Right lobe of liver (tissue), 6 donors: Measurements from ENCODE around the gene SLC23A3. TPM values are rescaled to one million over a fixed set of nuclear protein-coding genes. Genes with fewer than 3 reads are reported as not detected.

Source experiments
- ATAC-seq, 4 donors: fragments of 200-7000 bp; cut with Tn5 transposase; one replicate each; pipeline ENCODE4 v1.9.1; 2020; ENCODE audit warnings: mild to moderate bottlenecking in 4 of 4, moderate library complexity in 4 of 4
- DNase-seq, 3 donors: peaks; one replicate each; pipeline ENCODE4 v3.0.0-alpha.2; 2020
- H3K27ac ChIP-seq, 3 donors: fragments of 200-600 bp; one replicate each; pipeline ENCODE4 v1.8.0; 2022
- H3K27me3 ChIP-seq, 2 donors: fragments of 200-600 bp; one replicate each; pipeline ENCODE4 v1.8.0; 2022
- H3K36me3 ChIP-seq, 4 donors: fragments of 200-600 bp; sonication (generic) in 1 of 4; one replicate each; pipeline versions ENCODE4 v1.5.1 to v1.8.0; 2017 to 2022; ENCODE audit warnings: control low read depth in 1 of 4
- H3K4me1 ChIP-seq, 4 donors: fragments of 200-600 bp; sonication (generic) in 1 of 4; one replicate each; pipeline versions ENCODE4 v1.5.1 to v1.8.0; 2017 to 2022; ENCODE audit warnings: control low read depth in 1 of 4
- H3K4me3 ChIP-seq, 3 donors: fragments of 200-600 bp; one replicate each; pipeline ENCODE4 v1.8.0; 2022
- H3K9me3 ChIP-seq, 4 donors: fragments of 200-600 bp; sonication (generic) in 1 of 4; one replicate each; pipeline versions ENCODE4 v1.5.1 to v1.8.0; 2017 to 2022; ENCODE audit warnings: control low read depth in 1 of 4
- CTCF ChIP-seq, 4 donors: fragments of 200-600 bp in 3 of 4; fragments of 450-650 bp in 1 of 4; IDR thresholded peaks; one replicate each; pipeline versions ENCODE4 v1.5.1 to v1.8.0; 2016 to 2022; ENCODE audit warnings: antibody characterized with exemption in 4 of 4, mild to moderate bottlenecking in 2 of 4
- POLR2A ChIP-seq: fragments of 450-650 bp; IDR thresholded peaks from one replicate; pipeline ENCODE4 v1.6.1; 2017; ENCODE audit warnings: antibody characterized with exemption, mild to moderate bottlenecking
- WGBS: methylation state at CpG from one replicate; pipeline ENCODE4 v1.1.6; 2018; ENCODE audit warnings: low coverage, low lambda C conversion rate; ENCODE audit not compliant: insufficient coverage; ENCODE audit errors: missing lambda C conversion rate; 5-methylcytosine and 5-hydroxymethylcytosine counted together
- intact Hi-C, 2 donors: fragments of 100-400 bp; cut with DNase I; formaldehyde crosslinking; loops; one replicate each; pipeline versions ENCODE4 v1.11.2 to v1.14.1; 2022
- total RNA-seq, 6 experiments: library from RNA; depleted of rRNA in 2 of 6; stranded (reverse); fragments of >200 nt in 2 of 6; fragmentation: NEBNext Ultra II Directional in 3 of 6; extraction: Animal tissue kit (Norgen Biotek cat#: 25700) in 3 of 6; gene quantifications; one replicate each; pipeline versions ENCODE4 v1.1.0 to v1.2.4, GENCODE V29; 2016 to 2023
- donor health status: DM: no; HTN: yes; CAD: no.
- donor health status: DM: no; HTN: no; CAD: no.
- donor health status: DM: no; HTN: no; CAD: no.
- donor health status: DM: no; HTN: yes; CAD: no.
- donor health status: DM: no; HTN: yes; CAD: no.

SLC23A3 gene
- total RNA-seq, 6 experiments from 2014 or later: 0.62 to 4.9 (median 2.1) TPM

- peak; percentile 39 to 65 (median 58) for ATAC-seq
Measured at GRCh38 chr2:219119422-219120043, 50.3 kb downstream of the SLC23A3 start.

GRCh38 chr2:219118504-219118903 lies 51.3 kb downstream of the SLC23A3 start:
- H3K27me3 ChIP-seq: no peaks in the 10 kb centered on the region
- peaks cover 0 to 31% (median 16%) of the 10 kb centered on the region in 4 donors for H3K4me1 ChIP-seq
- H3K36me3 ChIP-seq: no peaks in the 10 kb centered on the region
- TF ChIP-seq POLR2A (no peak), CTCF (IDR thresholded peaks at IDR 0.05) (no peak)
- 75% methylated on average over 9 of the region's 12 CpGs for WGBS
- intact Hi-C loops: loop anchor here in 1 of 2 donors (5.0 kb wide), 1 partner anchor 46 kb away; no protein-coding TSS in a partner anchor
- H3K9me3 ChIP-seq: no peaks in the 10 kb centered on the region
- ATAC-seq (no peak), DNase-seq (no peak)
- no peak overlapping the region for H3K27ac ChIP-seq
- H3K4me3 ChIP-seq: no peak overlapping the region

More at GRCh38 chr2:219119422-219120043, 50.3 kb downstream of the SLC23A3 start:
- peak in 2 of 3 donors; percentile 57 to 75 for DNase-seq
- H3K4me1 ChIP-seq: peaks cover 0 to 42% (median 20%) of the 10 kb centered on the region in 4 donors
- H3K9me3 ChIP-seq: no peaks in the 10 kb centered on the region
- H3K27me3 ChIP-seq: no peaks in the 10 kb centered on the region
- WGBS: 40% methylated on average over 7 of the region's 7 CpGs
- no peak overlapping the region for H3K4me3 ChIP-seq
- H3K27ac ChIP-seq: no peak overlapping the region
- TF ChIP-seq POLR2A: no peak
- peak; percentile 54 to 67 (median 66) for TF ChIP-seq CTCF (IDR thresholded peaks at IDR 0.05)
- H3K36me3 ChIP-seq: no peaks in the 10 kb centered on the region
- intact Hi-C loops: loop anchor here (2.0 to 5.0 kb wide), 2 partner anchors 47 to 61 kb away; no protein-coding TSS in a partner anchor

DNA sequence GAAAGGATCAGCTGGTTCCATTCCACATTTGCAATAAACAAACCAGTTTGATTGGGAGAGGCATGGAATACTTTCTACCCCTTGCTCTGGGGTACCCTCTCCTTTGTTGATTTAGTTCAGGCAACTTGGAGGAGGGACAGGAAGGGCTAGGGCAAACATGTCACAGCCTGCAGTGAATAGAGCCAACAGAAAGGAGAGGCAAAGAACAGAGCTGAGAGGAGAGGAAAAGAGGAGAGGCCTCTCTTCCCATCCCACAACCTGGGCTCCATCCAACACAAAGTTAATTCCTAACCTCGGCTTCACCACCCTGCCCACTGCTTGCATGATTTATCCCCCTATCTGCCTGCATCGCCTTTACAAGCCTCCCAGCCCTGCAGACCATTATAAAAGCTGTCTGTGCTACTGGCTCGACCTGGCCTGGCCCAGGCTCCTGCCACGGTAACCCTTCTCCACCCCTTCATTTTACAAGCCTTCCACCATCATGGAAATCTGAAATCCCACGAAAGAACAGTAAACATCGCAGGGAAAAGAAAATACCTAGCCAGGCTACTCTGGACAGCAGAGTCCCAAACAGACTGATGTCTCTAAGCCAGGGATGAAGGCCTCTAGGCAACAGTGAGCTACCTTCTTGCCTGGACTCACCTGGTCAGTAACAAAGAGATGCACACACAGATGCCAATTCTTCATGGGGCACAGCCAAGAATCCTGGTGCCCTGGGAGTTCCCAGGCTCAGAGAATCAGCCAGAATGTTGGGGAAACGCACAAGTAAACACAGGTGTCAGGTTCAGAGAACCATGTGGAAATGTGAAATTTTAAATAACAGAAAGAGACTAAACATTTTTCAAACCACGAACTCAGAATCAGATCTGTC lies 52.8 kb downstream of the SLC23A3 start:
- Histone ChIP-seq H3K36me3 (no peaks in the 10 kb centered on the region), H3K27ac (peak overlapping the region in 2 of 3 donors; percentile 56 to 74), H3K27me3 (no peaks in the 10 kb centered on the region), H3K4me3 (no peak overlapping the region), H3K9me3 (no peaks in the 10 kb centered on the region), H3K4me1 (peaks cover 0 to 27% (median 13%) of the 10 kb centered on the region in 4 donors)
- ATAC-seq (peak; percentile 83 to 94 (median 90)), DNase-seq (peak; percentile 21 to 85 (median 57))
- WGBS: 25% methylated on average over 8 of the region's 8 CpGs
- intact Hi-C loops: loop anchor here in 1 of 2 donors (5.0 kb wide), 1 partner anchor 45 kb away; no protein-coding TSS in a partner anchor
- peak; percentile 5 to 22 (median 10) for TF ChIP-seq CTCF (IDR thresholded peaks at IDR 0.05)
- TF ChIP-seq POLR2A: no peak

DNA sequence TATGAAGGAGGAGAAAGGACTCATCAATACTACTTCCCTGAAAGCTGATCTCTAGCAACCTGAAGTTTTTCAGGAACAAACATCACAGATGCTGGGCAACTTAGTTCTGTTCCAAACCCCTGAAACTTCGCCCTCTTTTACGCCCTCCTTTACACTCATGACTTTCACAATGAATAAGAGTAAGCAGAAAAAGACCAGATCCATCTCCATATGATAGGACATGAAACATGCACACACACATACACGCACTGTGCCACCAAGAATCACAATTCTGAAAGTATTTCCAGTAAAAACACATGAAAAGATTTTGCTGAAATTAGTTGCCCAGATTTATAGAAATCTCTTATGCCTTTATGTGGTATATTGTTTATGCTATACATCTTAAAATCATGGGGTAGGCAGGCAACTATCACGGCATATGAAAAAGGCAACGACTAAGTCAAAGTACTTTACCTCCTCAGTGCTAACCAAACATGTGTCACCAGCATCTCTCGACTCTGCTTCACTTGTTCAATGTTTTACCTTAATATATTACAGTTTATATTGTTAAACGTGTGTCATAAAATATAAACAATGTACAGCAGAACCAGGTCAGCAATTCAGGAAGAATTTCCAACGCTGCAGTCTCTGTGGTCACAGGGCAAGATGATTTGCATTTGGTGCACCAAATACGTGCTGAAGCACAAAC lies 57.0 kb downstream of the SLC23A3 start:
- H3K36me3 ChIP-seq: no peaks in the 10 kb centered on the region
- H3K4me1 ChIP-seq: peaks cover 0 to 39% (median 17%) of the 10 kb centered on the region in 4 donors
- 54% methylated on average over 9 of the region's 9 CpGs for WGBS
- peak overlapping the region in 2 of 3 donors; percentile 80 to 87 for H3K27ac ChIP-seq
- DNase-seq (no peak), ATAC-seq (no peak)
- no peak for TF ChIP-seq POLR2A
- TF ChIP-seq CTCF (IDR thresholded peaks at IDR 0.05): no peak
- intact Hi-C loops: no loop called here
- H3K4me3 ChIP-seq: no peak overlapping the region
- H3K9me3 ChIP-seq: no peaks in the 10 kb centered on the region
- no peaks in the 10 kb centered on the region for H3K27me3 ChIP-seq
